Activated CD4-positive, alpha-beta T cell treated with anti-CD3 and anti-CD28 coated beads, Interleukin-2, Interleukin-6, amounts not matched to agents 100 ng/mL and 50 ng/mL, durations not matched to agents 16 hours and 8 hours (primary cell): ENCODE results near the gene DARS2.
"Not testable (repeated sequence)": the region's sequence is repeated elsewhere in the genome, so short reads cannot be mapped to it uniquely, and the experiment has no call there.

ENCODE experiments used
- DNase-seq: peaks from one replicate; pipeline ENCODE4 v3.0.0-alpha.2; 2020

The DARS2 gene

DNA sequence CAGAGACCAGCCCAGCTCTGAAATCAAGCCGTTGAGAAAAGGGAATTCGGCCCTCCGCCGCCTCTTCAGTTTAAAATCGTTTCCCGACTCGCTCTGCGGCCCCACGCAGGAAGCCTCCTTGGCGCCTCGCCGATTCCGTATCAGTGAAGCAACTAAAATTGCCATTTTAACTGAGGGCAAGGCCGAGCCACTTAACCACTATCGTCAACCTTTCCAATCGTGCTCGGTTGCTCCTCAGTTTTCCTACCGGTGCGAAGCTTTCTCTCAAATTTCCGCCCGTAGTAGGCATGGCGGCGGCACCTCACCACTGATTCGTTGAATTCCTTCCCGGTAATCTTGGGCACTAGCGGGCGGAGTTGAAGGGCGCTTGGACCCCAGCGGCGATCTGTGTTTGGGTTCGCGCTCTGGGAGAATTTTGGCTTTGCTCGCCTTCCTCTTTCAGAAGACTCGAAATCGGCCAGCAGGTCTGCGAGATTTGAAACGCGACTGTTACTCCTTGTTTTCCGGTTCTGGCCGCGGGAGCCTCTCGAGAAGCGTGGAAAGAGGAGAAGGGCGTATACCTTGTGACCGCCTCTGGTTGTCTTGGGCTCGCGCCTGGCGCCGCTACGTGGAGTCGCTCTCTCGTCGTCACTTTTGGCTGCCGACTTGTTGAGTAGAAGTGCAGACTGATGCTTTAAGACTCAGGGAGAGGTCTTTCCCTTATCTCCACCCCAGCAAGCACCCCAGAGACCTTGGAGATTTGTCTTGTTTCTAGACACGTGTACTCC lies at the start of gene DARS2, which contains the start of gene CENPL:
Gene DARS2, plus strand, starts transcription at position 359 of the 767 bp plus-strand sequence. CDS start 557 bp downstream, outside the sequence.
Gene CENPL, minus strand, starts transcription at position 569 of the 767 bp plus-strand sequence. CDS start 13,584 bp downstream, outside the sequence.
- peak; percentile 95 for DNase-seq

- DNase-seq = no peak
Observed at GRCh38 chr1:173775578-173776226, 48.8 kb upstream of the DARS2 start.

- DNase-seq = no peak
Observed at GRCh38 chr1:173779936-173780335, 44.5 kb upstream of the DARS2 start.

DNA sequence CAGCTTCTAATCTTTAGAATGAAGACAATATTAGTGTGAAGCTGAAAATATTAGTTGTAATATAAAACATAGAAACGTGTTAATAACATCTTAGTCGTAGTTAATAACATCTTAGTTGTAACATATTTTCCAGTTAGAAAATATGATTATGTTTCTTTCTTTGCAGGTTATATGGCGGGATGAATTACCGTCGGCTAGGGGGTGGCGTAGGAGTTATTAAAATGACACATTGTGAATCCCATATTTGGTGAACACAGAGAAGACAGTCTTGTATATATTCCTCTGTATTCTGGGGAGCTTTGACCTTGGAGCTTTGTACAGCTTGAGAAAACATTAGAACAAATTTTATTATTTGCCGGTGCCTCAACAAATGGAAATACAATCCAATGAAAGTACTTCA lies 39.5 kb upstream of the DARS2 start:
- DNase-seq = no peak

DNA sequence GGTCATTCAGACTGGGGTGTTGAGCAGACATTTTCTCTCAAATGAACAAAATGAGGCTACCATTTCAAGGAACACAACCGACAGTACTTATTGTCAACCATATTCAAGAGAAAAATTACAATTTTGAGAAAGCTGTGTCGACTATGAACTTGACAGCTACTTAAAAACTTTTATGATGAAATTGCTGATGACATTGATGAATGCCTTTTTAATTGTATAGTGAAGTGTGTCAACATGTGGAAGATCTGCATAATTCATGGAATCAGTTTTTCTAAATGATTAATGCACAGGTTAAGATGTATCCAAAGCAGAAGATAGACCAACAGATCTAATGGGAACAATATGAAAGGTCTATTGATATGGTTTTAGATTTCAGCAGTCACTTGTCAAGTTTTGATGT lies 34.6 kb upstream of the DARS2 start:
- DNase-seq = no peak

- no peak for DNase-seq
Observed at GRCh38 chr1:173798078-173798477, 26.4 kb upstream of the DARS2 start.

DNA sequence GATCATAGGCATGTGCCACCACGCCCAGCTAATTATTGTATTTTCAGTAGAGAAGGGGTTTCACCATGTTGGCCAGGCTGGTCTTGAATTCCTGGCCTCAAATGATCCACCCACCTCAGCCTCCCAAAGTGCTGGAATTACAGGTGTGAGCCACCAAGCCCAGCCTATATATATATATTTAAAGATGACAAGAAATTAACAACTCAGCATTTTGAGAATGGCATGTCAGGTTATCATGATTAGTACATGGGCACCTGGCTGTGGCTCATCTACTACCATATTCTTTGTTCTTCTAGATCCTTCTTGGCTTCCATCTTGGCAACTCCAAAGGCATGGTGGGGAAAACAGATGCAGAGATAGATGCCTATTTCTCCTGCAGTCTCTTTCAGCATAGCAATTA lies 24.5 kb upstream of the DARS2 start:
- not testable (repeated sequence) for DNase-seq

DNA sequence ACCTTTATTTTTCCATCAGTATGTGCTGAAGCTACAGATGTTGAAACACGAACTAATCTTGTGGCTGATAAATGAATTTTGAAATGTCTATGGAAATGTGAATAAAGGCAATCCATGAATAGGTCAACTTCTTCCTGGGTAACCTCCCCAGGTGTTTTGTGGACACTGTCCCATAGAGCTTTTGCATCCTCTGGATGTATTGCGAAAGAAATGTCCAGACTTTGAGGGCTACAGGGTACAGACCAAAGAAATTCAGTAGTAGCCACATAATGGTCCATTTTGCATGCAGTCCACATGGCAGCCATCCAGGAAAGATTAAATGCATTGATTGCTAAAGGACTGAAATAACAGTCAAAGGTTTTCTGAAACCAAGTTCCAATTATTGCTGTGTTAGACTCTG lies 21.5 kb upstream of the DARS2 start:
- no peak for DNase-seq

DNA sequence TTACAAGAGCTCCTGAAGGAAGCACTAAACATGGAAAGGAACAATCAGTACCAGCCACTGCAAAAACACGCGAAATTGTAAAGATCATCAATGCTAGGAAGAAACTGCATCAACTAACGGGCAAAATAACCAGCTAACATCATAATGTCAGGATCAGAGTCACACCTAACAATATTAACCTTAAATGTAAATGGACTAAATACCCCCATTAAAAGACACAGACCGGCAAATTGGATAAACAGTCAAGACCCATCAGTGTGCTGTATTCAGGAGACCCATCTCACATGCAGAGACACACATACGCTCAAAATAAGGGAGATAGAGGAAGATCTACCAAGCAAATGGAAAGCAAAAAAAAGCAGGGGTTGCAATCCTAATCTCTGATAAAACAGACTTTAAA lies 10.8 kb upstream of the DARS2 start:
- not testable (repeated sequence) for DNase-seq

- no peak for DNase-seq
Observed at GRCh38 chr1:173818459-173818858, 6.0 kb upstream of the DARS2 start.

DNA sequence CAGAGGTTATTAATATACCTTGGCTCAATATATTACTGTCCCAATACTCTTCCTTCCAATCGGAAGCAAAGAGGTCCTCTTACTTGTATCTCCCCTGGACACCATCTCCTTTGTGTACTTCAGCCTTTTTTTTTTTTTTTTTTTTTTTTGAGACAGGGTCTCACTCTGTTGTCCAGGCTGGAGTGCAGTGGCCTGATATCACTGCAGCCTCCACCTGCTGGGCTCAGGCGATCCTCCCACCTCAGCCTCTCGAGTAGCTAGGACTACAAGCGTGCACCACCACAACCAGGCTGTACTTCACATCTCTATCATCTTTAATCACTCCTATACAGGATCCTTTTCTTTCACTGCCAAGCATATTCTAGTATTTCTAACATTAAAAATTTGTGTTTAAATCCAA lies 2.8 kb upstream of the DARS2 start:
- no peak for DNase-seq

- no peak for DNase-seq
Observed at GRCh38 chr1:173823781-173824314, 625 bp upstream of the DARS2 start.

DNA sequence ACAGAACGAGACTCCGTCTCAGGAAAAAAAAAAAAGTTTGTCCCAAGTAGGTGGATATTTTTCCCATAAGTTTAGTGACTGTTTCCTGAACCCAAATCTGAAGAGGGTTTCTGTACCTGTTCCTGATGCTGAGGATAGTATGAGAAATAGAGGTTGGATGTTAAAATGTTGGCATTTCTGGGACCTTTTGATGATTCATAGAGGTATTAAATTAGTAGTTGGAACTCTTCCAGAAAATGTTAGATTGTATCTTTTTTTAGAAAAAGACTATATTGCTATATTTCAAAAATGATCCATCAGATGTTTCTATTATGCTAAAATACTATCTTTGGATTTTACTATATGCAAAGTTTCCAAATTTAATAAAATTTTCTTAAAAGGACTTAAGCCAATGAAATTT lies 3.1 kb downstream of the DARS2 start:
- DNase-seq = no peak

- DNase-seq = no peak
Observed at GRCh38 chr1:173832748-173833147, 8.3 kb downstream of the DARS2 start.

DNA sequence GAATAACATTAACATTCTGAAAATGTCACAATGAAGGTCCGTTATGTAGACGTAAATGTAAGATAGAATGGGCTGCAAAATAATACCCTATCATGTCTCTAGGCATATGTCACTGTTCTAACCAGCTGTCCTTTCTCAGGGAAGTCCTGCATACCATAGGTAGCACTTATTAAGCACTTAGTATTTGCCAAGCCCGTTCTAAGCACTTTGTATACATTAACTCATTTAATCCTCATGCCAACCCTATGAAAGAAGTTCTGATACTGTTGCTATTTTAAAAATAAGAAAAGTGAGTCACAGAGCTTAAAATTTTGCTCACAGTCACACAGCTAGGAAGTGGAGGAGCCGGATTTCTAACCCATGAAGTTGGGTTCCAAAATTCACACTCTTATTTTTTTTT lies 27.6 kb downstream of the DARS2 start:
- DNase-seq = no peak

- DNase-seq = no peak
Observed at GRCh38 chr1:173853074-173853473, 28.6 kb downstream of the DARS2 start.

GRCh38 chr1:173856014-173856413 lies 31.5 kb downstream of the DARS2 start:
- no peak for DNase-seq

DNA sequence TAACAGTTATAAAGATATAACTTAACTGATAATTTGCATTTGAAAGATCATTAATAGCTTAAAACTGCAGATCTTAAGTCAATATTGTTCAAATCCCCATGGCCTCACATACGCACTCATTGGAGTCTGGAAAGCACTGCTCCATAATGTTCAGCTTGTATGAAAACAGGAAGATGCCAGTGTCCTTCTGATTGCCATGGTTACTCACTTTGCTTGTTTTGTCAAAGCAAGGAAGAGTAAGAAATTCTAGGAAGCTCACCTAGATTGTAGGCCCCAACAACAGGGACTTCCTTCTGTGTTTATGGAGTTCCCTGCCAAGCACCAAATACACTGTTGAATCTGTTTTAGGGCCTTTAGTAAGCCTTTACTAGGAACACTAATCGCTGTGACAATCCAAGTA lies 32.4 kb downstream of the DARS2 start:
- DNase-seq = no peak

DNA sequence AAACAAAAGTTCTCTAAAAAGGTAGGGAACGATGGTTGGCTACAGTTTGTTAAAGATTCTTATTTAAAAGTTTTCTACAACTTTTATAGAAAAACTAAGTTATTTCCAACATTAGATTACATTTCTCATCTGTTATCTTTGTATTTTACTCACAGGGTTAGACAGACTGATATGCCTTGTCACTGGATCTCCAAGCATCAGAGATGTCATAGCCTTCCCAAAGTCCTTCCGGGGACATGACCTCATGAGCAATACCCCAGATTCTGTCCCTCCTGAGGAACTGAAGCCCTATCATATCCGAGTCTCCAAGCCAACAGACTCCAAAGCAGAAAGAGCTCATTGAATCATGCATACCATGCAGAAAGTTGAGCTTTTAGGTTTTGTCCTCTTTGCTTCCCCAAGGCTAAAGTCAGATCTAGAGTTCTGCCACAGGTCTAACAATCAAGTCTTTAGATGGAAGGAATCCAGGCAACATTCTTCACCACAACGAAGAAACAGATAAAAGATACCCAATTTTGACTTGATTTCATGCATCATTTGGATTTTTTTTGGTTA lies 33.0 kb downstream of the DARS2 start:
- no peak for DNase-seq

DNA sequence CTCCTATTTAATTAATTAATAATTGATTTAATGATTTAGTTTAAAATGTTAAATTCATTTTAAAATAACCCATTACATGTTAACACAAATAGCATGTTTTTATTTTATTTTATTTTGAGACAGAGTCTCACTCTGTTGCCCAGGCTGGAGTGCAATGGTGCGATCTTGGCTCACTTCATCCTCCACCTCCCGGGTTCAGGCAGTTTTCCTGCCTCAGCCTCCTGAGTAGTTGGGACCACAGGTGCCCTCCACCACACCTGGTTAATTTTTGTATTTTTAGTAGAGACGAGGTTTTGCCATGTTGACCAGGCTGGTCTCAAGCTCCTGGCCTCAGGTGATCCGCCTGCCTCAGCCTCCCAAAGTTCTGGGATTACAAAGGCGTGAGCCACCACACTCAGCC lies 35.1 kb downstream of the DARS2 start:
- not testable (repeated sequence) for DNase-seq

- DNase-seq = no peak
Observed at GRCh38 chr1:173860065-173860464, 35.6 kb downstream of the DARS2 start.

DNA sequence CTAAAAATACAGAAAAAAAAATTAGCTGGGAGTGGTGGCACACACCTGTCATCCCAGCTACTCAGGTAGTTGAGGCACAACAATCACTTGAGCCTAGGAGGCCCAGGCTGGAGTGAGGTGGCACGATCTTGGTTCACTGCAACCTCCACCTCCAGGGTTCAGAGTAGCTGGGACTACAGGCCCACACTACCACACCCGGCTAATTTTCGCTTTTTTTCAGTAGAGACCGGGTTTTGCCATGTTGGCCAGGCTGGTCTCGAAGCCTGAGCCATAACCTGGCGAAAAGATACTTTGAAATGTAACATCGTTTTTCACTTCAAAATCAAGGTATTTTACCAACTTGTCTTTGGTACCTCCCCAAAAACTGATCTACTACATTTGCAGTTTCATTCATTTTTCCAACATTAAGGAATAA lies 37.3 kb downstream of the DARS2 start:
- DNase-seq = peak; percentile 66

GRCh38 chr1:173862146-173862768 lies 37.8 kb downstream of the DARS2 start:
- not testable (repeated sequence) for DNase-seq
